ENCODE data around the gene AADACL3.

GRCh38 chr1:12709091-12709491 lies 6.8 kb upstream of the AADACL3 start:
- no peak for TF ChIP-seq CTCF (conservative IDR thresholded peaks at IDR 0.05)
- TF ChIP-seq ZFX (IDR thresholded peaks at IDR 0.05), result no peak

Measured in C4-2B (cell line).